ENCODE results near the gene CD160. TPM values are rescaled to one million over a fixed set of nuclear protein-coding genes. Genes with fewer than 3 reads are reported as not detected.
"Not testable (repeated sequence)": the region's sequence is repeated elsewhere in the genome, so short reads cannot be mapped to it uniquely, and the experiment has no call there.

The CD160 gene
- total RNA-seq, 6 experiments from 2014 or later: not detected

DNA sequence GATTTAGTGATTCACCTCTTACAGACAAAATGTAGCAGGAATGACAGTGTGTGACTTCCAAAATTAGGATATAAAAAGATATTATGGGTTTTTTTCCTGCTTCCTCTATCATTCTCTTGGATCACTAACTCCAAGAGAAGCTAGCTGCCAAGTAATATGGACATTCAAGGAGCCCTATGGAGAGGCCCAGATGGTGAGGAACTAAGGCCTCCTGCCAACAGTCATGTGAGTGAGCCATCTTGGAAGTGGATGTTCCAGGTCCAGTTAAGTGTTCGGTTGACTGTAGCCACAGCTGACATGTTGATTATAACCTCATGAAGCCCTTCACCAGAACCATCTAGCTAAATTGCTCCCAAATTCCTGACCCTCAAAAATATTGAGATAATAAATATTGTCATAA is 38.8 kb downstream of the CD160 start:
- TF ChIP-seq, protein P1, sequence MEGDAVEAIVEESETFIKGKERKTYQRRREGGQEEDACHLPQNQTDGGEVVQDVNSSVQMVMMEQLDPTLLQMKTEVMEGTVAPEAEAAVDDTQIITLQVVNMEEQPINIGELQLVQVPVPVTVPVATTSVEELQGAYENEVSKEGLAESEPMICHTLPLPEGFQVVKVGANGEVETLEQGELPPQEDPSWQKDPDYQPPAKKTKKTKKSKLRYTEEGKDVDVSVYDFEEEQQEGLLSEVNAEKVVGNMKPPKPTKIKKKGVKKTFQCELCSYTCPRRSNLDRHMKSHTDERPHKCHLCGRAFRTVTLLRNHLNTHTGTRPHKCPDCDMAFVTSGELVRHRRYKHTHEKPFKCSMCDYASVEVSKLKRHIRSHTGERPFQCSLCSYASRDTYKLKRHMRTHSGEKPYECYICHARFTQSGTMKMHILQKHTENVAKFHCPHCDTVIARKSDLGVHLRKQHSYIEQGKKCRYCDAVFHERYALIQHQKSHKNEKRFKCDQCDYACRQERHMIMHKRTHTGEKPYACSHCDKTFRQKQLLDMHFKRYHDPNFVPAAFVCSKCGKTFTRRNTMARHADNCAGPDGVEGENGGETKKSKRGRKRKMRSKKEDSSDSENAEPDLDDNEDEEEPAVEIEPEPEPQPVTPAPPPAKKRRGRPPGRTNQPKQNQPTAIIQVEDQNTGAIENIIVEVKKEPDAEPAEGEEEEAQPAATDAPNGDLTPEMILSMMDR (IDR thresholded peaks at IDR 0.05): no peak
- DNase-seq: no peak
- Mint-ChIP-seq H3K4me1 (ENCODE audit: low read depth) (peaks cover 42% of the 10 kb centered on the region), H3K27ac (peak overlapping the region; percentile 19), H3K36me3 (ENCODE audit: low read depth) (peaks cover 69% of the 10 kb centered on the region), H3K27me3 (ENCODE audit: insufficient read depth) (no peaks in the 10 kb centered on the region; the same call in 1 of the 2 replicates), H3K9me3 (peaks cover 6% of the 10 kb centered on the region; the same call in 1 of the 2 replicates), H3K4me3 (no peak overlapping the region)

GRCh38 chr1:145758575-145758974 is 39.3 kb downstream of the CD160 start:
- no peak for DNase-seq

GRCh38 chr1:145759721-145760120 is 40.4 kb downstream of the CD160 start:
- no peaks in the 10 kb centered on the region; the same call in 1 of the 2 replicates for H3K27me3 Mint-ChIP-seq (ENCODE audit: insufficient read depth)
- no peak overlapping the region for H3K4me3 Mint-ChIP-seq
- peak overlapping the region; percentile 15; the same call in 1 of the 2 replicates for H3K27ac Mint-ChIP-seq
- peaks cover 33% of the 10 kb centered on the region for H3K4me1 Mint-ChIP-seq (ENCODE audit: low read depth)
- TF ChIP-seq, protein P1 (IDR thresholded peaks at IDR 0.05): no peak
- H3K36me3 Mint-ChIP-seq (ENCODE audit: low read depth): peaks cover 65% of the 10 kb centered on the region
- DNase-seq: no peak
- H3K9me3 Mint-ChIP-seq: peaks cover 6% of the 10 kb centered on the region; the same call in 1 of the 2 replicates

More at GRCh38 chr1:145758575-145758974, 39.3 kb downstream of the CD160 start:
- Mint-ChIP-seq H3K36me3 (ENCODE audit: low read depth) (peaks cover 69% of the 10 kb centered on the region), H3K27ac (no peak overlapping the region), H3K27me3 (ENCODE audit: insufficient read depth) (no peaks in the 10 kb centered on the region; the same call in 1 of the 2 replicates), H3K4me3 (no peak overlapping the region), H3K9me3 (peaks cover 6% of the 10 kb centered on the region; the same call in 1 of the 2 replicates), H3K4me1 (ENCODE audit: low read depth) (peaks cover 39% of the 10 kb centered on the region)
- TF ChIP-seq, protein P1 (IDR thresholded peaks at IDR 0.05): no peak

GRCh38 chr1:145760395-145760949 is 41.2 kb downstream of the CD160 start:
- not testable (repeated sequence) for H3K4me3 Mint-ChIP-seq; H3K9me3 Mint-ChIP-seq; H3K27ac Mint-ChIP-seq; DNase-seq; H3K27me3 Mint-ChIP-seq (ENCODE audit: insufficient read depth)
- peaks cover 36% of the 10 kb centered on the region for H3K4me1 Mint-ChIP-seq (ENCODE audit: low read depth)
- peaks cover 62% of the 10 kb centered on the region for H3K36me3 Mint-ChIP-seq (ENCODE audit: low read depth)

DNA sequence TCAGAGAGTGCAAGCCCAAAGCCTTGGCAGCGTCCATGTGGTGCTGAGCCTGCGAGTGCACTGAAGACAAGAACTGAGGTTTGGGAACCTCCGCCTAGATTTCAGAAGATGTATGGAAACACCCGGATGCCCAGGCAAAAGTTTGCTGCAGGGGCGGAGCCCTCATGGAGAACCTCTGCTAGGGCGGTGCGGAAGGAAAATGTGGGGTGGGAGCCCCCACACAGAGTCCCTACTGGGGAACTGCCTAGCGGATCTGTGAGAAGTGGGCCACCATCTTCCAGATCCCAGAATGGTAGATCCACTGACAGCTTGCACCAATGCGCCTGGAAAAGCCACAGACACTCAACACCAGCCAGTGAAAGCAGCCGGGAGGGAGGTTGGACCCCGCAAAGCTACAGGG is 42.2 kb downstream of the CD160 start:
- Mint-ChIP-seq H3K36me3 (ENCODE audit: low read depth) (peaks cover 55% of the 10 kb centered on the region), H3K4me1 (ENCODE audit: low read depth) (peaks cover 43% of the 10 kb centered on the region)
- not testable (repeated sequence) for DNase-seq; H3K27ac Mint-ChIP-seq; H3K27me3 Mint-ChIP-seq (ENCODE audit: insufficient read depth); H3K4me3 Mint-ChIP-seq; H3K9me3 Mint-ChIP-seq

GRCh38 chr1:145762001-145762400 is 42.7 kb downstream of the CD160 start:
- H3K9me3 Mint-ChIP-seq; H3K27ac Mint-ChIP-seq; H3K27me3 Mint-ChIP-seq (ENCODE audit: insufficient read depth); H3K4me3 Mint-ChIP-seq; DNase-seq: not testable (repeated sequence)
- Mint-ChIP-seq H3K36me3 (ENCODE audit: low read depth) (peaks cover 54% of the 10 kb centered on the region), H3K4me1 (ENCODE audit: low read depth) (peaks cover 41% of the 10 kb centered on the region)

GRCh38 chr1:145764231-145764940 is 45.1 kb downstream of the CD160 start:
- Mint-ChIP-seq H3K4me1 (ENCODE audit: low read depth) (peaks cover 17% of the 10 kb centered on the region), H3K36me3 (ENCODE audit: low read depth) (peaks cover 36% of the 10 kb centered on the region)
- not testable (repeated sequence) for DNase-seq; H3K4me3 Mint-ChIP-seq; H3K9me3 Mint-ChIP-seq; H3K27me3 Mint-ChIP-seq (ENCODE audit: insufficient read depth); H3K27ac Mint-ChIP-seq

DNA sequence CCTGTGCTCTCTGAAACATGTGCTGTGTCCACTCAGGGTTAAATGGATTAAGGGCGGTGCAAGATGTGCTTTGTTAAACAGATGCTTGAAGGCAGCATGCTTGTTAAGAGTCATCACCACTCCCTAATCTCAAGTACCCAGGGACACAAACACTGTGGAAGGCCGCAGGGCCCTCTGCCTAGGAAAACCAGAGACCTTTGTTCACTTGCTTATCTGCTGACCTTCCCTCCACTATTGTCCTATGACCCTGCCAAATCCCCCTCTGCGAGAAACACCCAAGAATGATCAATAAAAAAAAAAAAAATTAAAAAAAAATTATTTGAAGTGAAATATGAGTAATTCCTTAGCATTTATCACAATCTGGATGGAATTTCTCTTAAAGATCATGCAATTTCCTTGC is 45.8 kb downstream of the CD160 start:
- Mint-ChIP-seq H3K36me3 (ENCODE audit: low read depth) (peaks cover 30% of the 10 kb centered on the region), H3K4me1 (ENCODE audit: low read depth) (peaks cover 11% of the 10 kb centered on the region), H3K27ac (peak overlapping the region; percentile 61; the same call in 1 of the 2 replicates)
- not testable (repeated sequence) for H3K9me3 Mint-ChIP-seq; DNase-seq; H3K27me3 Mint-ChIP-seq (ENCODE audit: insufficient read depth); H3K4me3 Mint-ChIP-seq

DNA sequence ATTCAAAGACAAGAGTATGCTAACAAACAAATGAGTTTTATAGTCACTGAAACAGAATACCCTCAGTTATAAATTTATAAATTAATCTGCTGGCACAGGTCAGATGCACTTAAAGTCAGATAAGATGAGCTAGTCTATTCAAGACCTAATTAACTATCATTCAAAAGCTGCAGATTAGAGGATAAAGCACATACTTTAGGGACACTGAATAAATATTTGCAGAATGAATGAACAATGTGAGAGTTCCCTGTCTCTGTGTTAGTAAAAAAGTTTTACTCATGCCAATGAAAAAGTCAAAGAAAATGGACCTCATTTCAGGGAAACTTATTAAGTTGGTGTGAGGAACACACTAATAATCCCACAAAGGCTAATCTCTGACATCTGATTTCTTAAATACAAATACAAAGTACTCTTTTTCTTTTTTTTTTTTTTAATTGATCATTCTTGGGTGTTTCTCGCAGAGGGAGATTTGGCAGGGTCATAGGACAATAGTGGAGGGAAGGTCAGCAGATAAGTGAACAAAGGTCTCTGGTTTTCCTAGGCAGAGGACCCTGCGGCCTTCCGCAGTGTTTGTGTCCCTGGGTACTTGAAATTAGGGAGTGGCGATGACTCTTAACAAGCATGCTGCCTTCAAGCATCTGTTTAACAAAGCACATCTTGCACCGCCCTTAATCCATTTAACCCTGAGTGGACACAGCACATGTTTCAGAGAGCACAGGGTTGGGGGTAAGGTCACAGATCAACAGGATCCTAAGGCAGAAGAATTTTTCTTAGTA is 46.5 kb downstream of the CD160 start:
- Mint-ChIP-seq H3K4me1 (ENCODE audit: low read depth) (peaks cover 11% of the 10 kb centered on the region), H3K27ac (peak overlapping the region; percentile 58; the same call in 1 of the 2 replicates), H3K36me3 (ENCODE audit: low read depth) (peaks cover 25% of the 10 kb centered on the region)
- H3K27me3 Mint-ChIP-seq (ENCODE audit: insufficient read depth); H3K9me3 Mint-ChIP-seq; H3K4me3 Mint-ChIP-seq; DNase-seq: not testable (repeated sequence)

- not testable (repeated sequence) for DNase-seq; H3K9me3 Mint-ChIP-seq; H3K27ac Mint-ChIP-seq; H3K4me3 Mint-ChIP-seq; H3K27me3 Mint-ChIP-seq (ENCODE audit: insufficient read depth)
- Mint-ChIP-seq H3K36me3 (ENCODE audit: low read depth) (peaks cover 25% of the 10 kb centered on the region), H3K4me1 (ENCODE audit: low read depth) (peaks cover 11% of the 10 kb centered on the region)
Measured at GRCh38 chr1:145766926-145767325, 47.6 kb downstream of the CD160 start.
